GM18520 (cell line): ENCODE measurements around the gene LIG3.
"Not testable (repeated sequence)": the region's sequence is repeated elsewhere in the genome, so short reads cannot be mapped to it uniquely, and the experiment has no call there.

ENCODE experiments used
- ATAC-seq: cut with Tn5 transposase; IDR thresholded peaks from one replicate; pipeline ENCODE4 v1.9.1; 2021; ENCODE audit not compliant: unreplicated experiment

The LIG3 gene

DNA sequence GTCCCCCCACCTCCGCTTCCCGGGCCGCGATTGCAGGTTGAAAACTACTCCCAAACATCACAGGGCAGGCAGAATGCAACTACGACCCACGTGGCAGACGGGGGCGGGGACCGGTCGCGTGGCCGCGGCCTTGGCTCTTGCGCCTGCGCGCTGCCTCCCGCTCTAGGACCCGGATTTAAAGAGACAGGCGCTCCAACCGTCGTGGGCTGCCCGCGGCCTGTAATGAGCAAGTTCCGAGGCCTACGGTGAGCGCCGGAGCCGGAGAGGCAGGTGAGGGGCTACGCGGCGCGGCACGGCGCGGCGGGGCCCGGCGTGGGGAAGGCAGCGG is at the start of gene LIG3:
Gene LIG3 (plus strand): TSS at position 160 of the 328 bp plus-strand sequence. CDS start 2,494 bp downstream, outside the sequence.
- peak; percentile 81 for ATAC-seq

DNA sequence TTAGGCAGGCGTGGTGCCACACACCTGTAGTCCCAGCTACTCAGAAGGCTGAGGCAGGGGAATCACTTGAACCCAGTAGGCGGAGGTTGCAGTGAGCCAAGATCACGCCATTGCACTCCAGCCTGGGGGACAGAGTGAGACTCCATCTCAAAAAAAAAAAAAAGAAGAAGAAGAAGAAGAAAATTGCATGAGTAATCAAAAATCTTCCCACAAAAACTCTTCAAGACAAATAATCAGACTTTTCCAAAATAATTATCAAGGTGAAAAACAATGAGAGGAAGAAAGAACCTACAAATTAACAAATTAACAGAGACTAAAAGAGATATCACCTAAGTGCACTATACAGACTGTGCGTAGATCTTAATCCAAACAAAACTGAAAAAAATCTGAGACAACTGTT is 29.5 kb upstream of the LIG3 start:
- not testable (repeated sequence) for ATAC-seq

DNA sequence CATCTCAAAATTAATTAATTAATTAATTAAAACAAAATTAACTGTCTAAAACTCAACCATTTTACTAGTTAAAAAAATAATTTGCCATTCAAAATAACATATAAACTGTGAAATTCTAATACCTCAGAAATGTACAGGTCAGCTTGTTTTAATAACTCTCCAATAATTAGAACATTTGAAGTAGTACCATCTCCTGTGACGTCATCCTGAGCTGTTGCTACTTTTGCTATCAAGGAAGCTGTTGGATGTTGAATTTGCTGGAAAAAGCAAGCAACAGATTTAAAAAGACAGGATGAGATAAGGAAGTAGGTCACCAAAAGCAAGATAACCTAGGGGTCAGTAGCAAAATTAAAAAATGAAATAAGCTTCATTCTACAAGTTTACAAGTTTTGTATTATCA is 21.9 kb upstream of the LIG3 start:
- ATAC-seq = no peak

DNA sequence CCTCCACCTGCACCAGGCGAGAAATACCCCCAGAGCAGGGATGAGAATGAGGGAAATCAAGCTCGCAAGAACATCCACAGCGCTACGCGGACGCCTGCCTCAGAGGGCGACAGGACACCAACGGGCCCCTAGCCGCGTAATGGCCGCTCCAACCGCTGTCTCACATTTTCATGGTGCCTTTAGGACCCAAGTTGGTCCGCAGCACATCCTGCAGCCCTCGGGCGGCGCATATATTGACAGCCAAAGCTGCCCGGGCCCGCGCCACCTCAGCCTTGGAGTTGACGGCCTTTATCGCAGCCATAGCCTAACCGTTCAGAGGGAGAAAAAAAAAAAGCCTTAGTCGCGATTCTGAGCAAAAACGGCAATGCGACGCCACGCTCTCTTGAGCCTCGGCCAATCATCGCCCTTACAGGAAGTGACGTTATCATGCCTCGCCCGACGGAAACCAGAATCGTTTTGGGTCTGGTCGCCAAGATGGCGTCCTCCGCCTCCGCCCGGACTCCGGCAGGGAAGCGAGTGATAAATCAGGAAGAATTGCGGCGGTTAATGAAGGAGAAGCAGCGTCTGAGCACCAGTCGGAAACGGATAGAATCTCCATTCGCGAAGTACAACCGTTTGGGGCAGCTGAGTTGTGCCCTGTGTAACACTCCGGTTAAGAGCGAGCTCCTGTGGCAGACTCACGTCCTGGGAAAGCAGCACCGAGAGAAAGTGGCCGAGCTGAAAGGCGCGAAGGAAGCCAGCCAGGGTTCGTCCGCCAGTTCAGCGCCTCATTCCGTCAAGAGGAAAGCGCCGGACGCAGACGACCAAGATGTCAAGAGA is 19.0 kb upstream of the LIG3 start, which contains the start of the genes CCT6B and ZNF830:
Gene CCT6B (minus strand): TSS at position 368 of the 819 bp plus-strand sequence. CDS start 67 bp downstream, at position 301.
Gene ZNF830 (plus strand): TSS at position 448 of the 819 bp plus-strand sequence. CDS start 27 bp downstream, at position 475.
- ATAC-seq = peak; percentile 78

DNA sequence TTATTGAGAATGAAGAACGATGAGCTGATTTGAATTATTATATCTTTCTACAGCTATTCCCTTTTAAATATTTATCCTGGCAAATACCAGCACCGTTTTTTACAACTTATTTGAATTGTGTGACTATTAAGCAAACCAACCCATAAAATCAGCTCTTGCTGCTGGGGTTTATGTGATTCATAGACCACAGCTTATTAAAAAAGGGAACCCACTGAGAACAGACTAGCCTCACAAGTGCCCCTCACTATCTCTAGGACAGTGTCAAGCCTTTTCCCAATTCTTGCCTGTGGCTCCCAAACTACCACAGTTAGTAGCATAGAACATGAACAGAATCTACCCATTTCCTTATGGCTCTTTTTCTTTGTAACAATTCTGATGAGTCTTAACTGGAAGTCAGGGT is 6.1 kb upstream of the LIG3 start:
- ATAC-seq = no peak

DNA sequence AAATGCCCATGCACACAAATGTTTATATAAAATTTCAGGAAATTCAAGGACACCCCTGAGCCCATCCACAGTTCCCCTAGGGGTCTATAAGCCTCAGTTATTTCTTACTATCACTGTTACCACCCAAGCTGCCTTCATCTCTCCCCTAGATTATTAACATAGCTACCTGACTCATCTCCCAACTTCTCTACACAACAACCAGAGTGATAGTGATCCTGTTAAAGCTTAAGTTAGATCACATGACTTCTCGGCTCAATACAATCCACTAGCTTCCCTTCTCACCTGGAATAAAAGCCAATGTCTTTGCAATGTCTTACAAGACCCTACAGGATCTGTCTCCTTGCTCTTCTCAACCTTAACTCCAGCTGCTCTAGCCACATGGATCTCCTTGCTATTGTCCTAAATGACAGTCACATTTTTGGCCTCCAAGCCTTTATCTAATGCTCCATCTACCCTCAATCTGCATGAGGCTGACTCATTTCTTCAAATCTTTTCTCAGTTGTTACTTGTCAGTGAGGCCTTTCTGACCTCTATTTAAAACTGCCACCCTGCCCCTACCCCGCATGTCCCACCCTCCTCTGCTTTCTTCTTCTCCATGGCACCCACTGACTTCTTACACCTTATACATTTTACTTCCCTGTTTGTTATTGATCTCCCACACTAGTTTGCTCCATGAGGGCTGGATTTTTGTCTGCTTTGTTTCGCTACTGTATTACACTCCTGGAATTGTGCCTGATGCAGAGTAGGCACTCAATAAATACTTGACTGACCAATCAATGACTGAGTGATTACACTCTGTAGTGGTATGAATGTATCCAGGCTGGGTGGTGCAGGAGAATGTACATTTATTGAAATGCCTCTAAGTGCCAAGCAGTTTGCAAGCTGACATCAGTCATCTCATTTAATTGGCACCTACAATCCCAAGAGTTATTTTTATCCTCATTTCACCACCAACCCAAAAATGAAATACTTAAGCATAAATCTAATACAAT is 5.2 kb upstream of the LIG3 start:
- ATAC-seq = no peak

DNA sequence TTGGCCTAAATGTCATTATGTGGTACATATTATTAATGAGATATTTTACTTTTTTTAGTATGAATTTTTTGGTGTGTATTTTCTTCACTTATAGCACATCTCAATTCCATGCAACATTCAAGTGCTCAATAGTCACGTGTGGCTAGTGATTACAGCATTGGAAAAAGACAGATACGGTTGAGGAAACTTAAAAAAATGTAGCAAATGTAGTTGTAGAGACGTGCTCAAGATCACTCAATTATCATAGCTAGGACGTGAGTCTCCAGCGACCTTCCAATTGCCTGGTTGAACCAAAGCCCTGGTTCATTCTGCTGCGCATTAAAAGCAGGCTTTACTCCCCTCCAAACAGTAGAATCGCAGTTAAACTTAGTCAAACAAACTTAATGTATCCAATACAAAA is 1.2 kb upstream of the LIG3 start:
- no peak for ATAC-seq

DNA sequence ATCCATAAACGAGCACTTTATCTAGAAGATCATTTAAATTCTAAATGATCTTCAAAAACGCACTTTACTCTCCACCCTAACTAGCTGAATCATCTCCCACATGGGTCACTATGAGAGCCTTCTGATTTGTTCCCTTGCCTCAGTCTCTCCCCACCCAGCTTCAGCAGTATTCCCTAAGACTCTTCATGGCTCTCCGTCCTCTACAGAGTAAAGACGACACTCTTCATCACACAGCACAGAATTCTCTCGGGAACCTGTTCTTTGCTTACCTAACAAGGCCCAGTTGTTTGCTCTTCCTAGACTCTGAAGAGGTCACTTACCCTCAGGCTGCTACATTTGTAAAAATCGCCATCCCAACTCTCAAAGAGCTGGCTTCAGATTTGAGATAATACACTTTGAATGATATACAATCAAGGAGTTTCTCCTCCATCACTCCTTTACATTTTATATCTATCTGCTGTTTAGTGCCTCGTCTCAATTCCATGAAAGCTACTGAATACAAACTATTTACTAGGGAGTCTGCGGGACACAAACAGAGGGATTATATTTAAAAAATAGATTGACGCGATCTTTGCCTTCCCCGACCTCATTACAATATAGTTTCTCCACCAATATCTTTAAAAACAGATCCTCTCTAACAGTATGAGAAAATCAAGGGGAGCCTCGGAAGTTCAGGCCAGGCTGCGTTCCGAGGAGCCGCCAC is 511 bp upstream of the LIG3 start:
- ATAC-seq = no peak

DNA sequence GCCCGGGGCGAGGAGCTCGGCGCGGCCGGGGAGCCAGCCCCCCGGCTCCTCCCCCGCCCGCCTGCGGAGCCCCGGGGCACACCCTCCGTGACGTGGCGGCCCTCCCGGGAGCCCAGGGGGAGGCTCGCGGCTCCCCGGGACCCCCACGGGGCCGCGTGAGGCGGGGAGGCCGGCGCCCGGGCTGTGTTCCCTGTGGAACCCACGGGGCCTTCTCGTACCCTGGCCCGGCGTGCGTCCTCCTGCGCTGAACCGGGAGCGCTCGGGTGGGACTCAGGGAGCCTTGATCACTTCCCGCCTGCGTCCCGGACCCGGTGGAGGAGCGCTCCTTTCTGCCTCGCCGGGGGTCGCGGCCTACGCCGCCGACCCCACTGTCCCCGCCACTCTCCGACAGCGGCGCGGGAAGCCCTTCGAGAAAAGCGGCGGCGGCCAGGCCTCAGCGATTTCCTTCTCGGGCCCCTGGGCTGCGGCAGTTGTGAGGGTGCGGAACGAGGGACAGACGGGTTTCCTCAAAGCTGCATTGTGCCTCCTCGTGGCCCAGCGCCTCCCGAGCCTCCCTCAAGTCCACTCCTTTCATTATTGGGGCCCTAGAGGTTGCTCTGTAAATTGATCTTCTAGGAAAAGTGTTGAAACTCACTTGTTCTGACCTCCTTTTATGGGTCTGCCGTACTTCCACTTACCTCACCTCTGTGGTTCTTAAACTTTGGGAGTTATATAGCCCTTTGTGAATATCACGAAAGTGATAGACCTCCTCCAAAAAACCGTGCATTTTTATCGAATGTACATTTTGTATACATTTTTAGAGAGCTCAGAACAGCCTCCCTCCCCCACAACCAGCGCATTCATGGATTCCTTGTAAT is 597 bp downstream of the LIG3 start:
- peak; percentile 69 for ATAC-seq

DNA sequence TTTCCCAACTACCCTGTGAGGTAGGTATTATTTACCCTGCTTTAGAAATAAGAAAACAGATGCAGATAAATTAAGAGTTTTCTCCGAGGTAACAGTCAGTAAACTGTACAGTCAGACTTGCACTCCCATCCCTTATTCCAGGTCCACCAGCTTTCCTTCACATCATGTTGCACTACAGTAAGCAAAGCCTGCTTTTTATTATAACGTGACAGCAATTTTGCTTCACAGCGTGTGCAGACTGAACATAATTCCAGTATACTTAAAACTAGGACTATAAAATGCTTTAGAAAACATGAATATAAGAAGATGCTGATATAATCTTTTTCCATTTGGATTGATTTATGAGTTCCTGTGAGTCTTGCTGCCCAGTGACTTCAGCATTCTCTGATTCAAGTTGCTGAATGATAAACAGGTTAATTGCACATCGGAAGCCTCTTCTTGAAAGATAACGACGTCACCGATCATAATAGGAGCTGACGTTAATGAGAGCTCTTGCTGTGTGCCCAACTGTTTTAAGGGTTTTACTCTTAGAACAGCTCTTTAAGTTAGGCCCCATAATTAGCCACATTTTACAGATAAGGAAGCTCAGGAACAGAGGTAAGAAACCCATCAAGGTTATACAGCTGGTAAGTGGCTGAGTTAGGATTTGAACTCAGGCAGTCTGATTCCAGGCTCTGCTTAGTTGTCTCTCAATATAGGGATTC is 1.4 kb downstream of the LIG3 start:
- no peak for ATAC-seq

DNA sequence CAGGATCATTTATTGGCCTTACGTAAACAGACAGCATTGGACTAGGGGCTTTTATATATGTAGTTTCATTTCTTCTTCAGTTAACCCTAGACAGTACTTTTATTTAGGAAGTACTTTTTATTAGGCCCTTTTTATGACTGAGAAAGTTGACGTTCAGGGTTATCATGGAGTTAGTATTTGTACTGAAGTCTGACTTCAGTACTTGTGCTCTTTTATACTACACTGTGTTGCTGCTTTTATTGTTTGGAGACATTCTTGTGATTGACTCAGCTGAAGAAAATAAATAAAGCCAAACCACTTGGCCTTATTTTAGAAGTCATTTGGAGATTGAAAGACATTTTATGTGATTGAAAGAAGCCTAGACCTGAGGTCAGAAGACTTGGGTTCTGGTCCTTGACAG is 6.9 kb downstream of the LIG3 start:
- no peak for ATAC-seq

DNA sequence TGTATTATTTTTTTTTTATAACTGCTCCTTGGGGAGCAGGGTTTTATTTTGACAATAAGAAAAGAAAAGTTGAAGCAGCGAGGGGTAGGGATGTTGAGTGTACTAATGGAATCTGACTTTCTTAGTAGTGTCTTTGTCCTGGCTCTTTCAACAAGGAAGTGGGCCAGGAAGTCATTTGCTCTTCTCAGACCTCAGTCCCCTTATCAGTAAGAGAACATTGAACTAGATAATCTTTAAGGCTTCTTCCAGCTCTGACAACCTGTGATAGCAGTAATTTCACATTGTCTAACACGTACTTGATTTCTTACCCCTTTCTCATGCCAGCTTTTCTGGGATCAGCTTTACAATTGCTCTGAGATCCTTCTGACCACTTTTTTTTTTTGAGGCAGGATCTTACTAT is 8.3 kb downstream of the LIG3 start:
- ATAC-seq = no peak

DNA sequence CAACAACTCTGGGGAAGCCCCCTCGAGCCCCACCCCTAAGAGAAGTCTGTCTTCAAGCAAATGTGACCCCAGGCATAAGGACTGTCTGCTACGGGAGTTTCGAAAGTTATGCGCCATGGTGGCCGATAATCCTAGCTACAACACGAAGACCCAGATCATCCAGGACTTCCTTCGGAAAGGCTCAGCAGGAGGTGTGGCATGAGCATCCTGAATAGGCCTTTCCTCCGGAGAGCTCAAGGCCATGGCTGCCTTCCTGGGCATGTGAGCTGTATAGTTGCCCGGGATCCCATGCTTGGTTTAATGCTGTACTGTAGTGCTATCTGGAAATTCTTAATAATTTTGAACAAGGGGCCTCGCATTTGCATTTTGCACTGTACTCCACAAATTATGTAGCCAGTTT is 9.2 kb downstream of the LIG3 start:
- ATAC-seq = no peak

DNA sequence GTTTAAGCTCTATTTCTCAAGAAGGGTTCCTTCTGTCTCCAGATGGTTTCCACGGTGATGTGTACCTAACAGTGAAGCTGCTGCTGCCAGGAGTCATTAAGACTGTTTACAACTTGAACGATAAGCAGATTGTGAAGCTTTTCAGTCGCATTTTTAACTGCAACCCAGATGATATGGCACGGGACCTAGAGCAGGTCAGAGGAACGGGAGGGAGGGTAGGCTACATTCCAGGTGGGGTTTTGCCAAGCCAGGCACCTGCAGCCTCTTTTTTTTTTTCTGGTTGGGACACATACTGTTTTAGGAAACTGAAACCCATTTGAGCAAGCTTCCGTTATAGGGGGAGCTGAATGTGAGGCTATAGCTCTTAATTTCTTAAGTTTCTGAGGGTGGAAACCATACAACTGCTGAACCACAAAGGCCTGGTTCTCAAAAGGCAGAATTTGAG is 10.6 kb downstream of the LIG3 start:
- ATAC-seq = no peak

DNA sequence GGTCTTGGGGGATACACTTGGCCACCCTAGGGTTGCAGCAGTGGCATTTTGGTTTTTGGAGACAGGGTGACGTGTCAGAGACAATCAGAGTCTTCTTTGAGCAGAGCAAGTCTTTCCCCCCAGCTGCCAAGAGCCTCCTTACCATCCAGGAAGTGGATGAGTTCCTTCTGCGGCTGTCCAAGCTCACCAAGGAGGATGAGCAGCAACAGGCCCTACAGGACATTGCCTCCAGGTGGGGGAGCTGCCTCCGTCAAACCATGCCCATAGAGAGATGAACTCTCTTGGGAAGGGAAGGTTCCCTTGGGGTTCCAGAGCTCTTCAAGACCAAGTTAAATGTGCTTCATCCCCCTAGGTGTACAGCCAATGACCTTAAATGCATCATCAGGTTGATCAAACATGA is 11.3 kb downstream of the LIG3 start:
- no peak for ATAC-seq

DNA sequence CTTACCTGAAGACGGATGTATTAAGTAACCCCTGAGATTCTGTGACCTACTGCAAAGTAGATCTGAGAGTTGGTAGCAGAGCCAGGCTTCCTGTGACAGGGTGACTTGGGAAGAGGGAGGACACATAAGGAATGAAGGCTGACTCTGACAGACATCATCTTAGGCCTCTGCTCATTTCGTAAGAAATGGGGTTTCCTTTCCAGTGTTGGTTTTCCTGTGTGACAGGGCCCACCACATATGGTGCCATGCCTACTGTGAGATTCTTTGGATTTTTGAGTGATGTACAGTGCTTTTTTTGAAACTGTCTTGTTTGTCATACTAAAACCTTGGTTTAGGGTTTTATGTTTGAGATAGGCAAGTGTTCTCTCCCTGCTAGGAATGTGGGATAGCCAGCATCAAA is 12.7 kb downstream of the LIG3 start:
- ATAC-seq = no peak

DNA sequence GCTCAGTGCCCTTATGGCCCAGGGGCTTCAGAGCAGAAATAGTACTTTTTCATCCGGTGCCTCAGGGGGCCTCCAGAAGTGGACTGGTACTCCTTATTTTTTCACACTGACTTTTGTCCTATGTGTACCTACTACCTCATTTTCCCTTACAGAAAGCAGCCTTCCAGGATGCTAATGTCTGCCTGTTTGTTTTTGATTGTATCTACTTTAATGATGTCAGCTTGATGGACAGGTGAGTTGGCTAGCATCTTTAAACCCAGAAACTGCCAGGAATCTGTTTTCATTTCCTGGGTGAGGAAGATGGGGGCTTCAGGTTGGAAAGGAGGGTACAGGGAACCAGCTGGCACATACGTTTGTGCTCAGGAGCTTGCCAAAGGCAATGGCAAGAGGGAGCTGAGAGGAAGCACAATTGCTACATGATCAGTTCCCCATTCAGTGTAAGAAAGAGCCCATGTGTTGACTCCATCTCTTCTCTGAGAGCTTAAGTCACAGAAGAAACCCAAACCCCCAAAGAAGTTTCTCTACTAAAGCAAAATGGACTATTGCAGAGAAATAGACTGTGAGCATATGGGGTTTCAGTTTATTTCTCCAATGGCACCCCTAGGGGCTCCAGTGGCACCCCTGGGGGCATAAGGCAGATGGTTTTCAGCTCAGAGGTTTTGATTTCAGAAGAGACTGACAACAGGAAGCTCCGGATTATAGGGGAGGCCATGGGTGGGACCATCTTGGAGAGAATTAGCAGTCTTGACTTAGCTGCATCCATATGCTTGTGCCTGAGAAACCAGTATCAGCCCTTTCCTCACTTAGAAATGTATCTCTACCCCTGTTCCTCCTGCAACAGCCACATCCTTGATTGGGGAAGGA is 16.3 kb downstream of the LIG3 start:
- ATAC-seq = no peak

DNA sequence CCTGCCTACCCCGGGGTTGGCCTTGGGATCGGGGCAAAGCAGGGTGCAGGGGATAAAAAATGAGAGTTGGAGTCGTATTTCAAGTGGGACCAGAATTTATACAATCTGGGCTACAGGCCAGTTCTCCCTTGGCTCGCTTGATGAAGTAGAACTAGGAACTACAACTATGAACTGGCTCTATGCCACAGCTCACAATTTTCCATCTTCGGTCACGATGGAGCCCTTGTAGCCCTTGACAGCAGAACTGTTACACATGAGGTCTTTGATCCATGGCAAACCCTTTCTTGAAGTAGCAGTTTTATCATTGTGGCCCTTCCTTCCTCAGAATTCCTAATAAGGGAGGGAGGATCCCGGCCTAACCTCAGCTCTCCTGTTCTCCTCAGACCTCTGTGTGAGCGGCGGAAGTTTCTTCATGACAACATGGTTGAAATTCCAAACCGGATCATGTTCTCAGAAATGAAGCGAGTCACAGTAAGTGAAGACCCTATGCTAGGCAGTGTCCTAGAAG is 17.1 kb downstream of the LIG3 start:
- ATAC-seq = no peak
